ENCODE data around the gene CRIP2.

Gene CRIP2

DNA sequence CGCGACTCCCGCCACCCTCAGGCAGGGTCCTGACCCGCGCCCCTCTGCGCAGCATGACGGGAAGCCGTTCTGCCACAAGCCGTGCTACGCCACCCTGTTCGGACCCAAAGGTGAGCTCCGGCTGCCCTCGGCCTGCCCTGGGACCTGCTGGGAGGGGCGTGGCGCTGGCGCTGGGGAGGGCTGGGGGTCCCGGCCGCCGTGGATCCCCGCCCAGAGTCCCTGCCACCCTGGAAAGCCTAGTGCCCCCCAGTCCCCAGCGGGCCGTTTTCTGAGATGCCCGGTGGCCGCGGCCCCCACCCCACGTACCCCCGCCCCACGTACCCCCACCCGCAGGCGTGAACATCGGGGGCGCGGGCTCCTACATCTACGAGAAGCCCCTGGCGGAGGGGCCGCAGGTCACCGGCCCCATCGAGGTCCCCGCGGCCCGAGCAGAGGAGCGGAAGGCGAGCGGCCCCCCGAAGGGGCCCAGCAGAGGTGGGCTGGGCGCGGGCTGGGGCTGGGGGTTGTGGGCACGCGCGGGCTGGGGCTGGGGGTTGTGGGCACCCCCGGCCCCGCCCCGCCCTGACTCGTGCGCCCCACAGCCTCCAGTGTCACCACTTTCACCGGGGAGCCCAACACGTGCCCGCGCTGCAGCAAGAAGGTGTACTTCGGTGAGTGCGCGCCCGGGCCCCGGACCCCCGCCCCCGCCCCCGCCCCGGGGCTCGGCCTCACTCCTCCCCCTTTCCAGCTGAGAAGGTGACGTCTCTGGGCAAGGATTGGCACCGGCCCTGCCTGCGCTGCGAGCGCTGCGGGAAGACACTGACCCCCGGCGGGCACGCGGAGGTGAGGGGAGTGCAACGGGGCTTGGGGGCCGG lies 4.0 kb downstream of the CRIP2 start:
- H3K9me3 ChIP-seq (ENCODE audit: severe bottlenecking) = no peaks in the 10 kb centered on the region
- no peaks in the 10 kb centered on the region for H3K27me3 ChIP-seq (ENCODE audit: insufficient read depth, low read depth, severe bottlenecking)
- no peaks in the 10 kb centered on the region; the same call in 1 of the 2 replicates for H3K36me3 ChIP-seq
- H3K4me3 ChIP-seq (ENCODE audit: low read depth, low read length) = no peak overlapping the region
- DNase-seq = no peak
- no peak overlapping the region for H3K27ac ChIP-seq
- TF ChIP-seq, protein P1, sequence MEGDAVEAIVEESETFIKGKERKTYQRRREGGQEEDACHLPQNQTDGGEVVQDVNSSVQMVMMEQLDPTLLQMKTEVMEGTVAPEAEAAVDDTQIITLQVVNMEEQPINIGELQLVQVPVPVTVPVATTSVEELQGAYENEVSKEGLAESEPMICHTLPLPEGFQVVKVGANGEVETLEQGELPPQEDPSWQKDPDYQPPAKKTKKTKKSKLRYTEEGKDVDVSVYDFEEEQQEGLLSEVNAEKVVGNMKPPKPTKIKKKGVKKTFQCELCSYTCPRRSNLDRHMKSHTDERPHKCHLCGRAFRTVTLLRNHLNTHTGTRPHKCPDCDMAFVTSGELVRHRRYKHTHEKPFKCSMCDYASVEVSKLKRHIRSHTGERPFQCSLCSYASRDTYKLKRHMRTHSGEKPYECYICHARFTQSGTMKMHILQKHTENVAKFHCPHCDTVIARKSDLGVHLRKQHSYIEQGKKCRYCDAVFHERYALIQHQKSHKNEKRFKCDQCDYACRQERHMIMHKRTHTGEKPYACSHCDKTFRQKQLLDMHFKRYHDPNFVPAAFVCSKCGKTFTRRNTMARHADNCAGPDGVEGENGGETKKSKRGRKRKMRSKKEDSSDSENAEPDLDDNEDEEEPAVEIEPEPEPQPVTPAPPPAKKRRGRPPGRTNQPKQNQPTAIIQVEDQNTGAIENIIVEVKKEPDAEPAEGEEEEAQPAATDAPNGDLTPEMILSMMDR (IDR thresholded peaks at IDR 0.05; ENCODE audit: low read depth, low read length) = no peak

DNA sequence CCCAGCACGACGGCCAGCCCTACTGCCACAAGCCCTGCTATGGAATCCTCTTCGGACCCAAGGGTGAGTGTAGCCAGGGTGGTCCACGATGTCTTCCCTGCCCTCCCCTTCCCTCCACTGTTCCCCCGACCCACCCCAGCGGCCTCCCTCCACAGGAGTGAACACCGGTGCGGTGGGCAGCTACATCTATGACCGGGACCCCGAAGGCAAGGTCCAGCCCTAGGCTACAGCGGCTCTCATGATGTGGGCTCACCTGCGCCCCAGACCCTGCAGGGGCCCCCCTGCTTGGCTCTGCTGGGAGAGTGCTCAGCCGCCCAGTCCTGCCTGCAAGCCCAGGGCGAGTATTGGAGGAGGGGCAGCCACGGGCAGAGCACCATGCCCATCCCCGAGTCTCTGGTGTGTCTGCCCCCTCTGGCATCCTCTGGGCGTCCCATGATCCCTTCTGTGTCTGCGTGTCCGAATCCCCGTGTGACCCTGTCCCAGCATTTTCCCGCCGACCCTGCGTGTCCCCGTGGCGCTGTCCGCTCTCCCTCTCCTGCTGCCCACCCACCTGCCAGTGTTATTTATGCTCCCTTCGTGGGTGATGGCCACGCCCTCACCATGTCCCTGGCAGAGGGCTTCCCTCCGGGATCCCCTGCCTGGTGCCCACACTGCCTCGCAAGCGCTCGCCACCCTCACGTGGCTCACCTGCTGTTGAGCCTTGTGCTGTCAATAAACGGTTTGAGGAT lies 5.0 kb downstream of the CRIP2 start:
- no peak overlapping the region for H3K4me3 ChIP-seq (ENCODE audit: low read depth, low read length)
- no peak for DNase-seq
- TF ChIP-seq, protein P1 (IDR thresholded peaks at IDR 0.05; ENCODE audit: low read depth, low read length) = no peak
- H3K36me3 ChIP-seq = no peaks in the 10 kb centered on the region; the same call in 1 of the 2 replicates
- no peaks in the 10 kb centered on the region for H3K27me3 ChIP-seq (ENCODE audit: insufficient read depth, low read depth, severe bottlenecking)
- no peak overlapping the region for H3K27ac ChIP-seq
- no peaks in the 10 kb centered on the region for H3K9me3 ChIP-seq (ENCODE audit: severe bottlenecking)

DNA sequence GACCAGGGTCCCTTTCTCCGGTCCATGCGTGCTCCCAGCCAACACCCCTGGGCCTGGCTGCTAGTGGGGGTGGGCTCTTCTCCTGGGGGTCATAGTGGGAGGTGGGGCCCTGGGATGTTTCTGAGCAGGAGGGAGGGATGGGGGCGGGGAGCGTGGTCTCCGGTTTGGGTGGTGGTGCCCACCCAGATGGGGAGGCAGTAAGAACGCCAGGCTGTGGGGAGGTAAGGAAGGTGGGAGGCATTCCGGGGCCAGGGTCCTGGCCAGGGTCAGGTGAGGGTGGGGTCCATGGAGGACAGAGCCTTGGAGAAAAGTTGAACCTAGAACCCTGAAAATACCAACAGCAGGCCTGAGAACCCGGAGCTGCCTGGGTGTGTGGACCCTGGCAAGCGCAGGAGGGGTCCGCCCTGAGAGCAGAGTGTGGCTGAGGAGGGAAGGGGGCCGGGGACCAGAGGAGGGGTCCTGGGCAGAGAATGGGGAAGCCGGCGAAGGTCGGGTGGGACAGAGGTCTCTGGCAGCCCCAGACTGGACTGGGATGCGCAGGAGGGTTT lies 5.7 kb downstream of the CRIP2 start:
- no peak overlapping the region for H3K27ac ChIP-seq
- no peak overlapping the region for H3K4me3 ChIP-seq (ENCODE audit: low read depth, low read length)

DNA sequence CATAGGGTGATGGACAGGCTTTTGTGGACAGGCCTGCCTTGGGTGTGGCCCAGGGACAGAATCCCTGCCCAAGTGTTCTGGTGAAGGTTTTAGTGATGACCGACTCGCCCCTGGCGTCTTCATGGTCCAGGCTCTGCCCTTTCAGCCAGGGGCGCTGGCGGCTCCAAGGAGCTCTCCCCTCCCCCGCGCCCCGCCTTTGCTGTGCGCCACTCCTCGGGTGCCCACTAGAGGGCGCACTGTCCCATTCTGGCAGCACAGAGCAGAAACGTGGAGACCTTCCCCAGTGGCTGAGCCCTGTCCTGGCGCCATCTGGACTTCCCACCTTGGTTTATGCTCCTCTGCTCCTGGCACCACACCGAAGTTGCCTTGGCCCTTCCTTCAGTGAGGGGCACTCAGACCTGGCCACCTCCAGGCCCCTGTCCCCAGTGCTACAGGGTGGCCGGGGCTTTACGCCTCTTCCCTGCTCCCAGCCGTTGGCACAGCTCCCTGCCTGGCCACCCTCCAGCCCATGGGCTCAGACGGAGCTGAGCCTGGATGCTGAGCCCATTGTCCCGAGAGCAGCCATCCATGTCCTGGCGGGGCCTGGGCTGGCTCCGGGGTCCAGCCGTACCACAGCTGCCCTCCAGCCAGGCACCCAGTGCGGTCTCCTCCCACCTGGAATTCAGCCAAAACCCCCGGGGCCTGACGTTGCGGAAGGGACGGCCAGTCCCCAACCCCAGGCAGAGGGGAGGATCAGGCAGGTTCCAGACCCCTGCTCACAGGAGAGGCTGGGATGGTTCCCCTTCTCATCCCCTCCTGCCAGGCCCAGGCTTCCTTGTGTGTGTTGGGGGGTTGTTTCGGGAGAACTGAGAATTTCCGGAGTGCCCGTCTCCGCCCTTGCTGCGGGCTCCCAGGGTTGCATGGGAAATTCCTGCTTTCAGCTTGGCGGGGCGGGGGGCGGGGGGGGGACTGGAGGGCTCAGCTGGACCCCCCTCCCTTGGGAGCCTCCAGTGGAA lies 6.5 kb downstream of the CRIP2 start:
- DNase-seq = peak; percentile 92
- Histone ChIP-seq H3K27ac (peak overlapping the region; percentile 88), H3K27me3 (ENCODE audit: insufficient read depth, low read depth, severe bottlenecking) (no peaks in the 10 kb centered on the region), H3K9me3 (ENCODE audit: severe bottlenecking) (no peaks in the 10 kb centered on the region), H3K36me3 (no peaks in the 10 kb centered on the region; the same call in 1 of the 2 replicates), H3K4me3 (ENCODE audit: low read depth, low read length) (no peak overlapping the region)
- TF ChIP-seq, protein P1 (IDR thresholded peaks at IDR 0.05; ENCODE audit: low read depth, low read length) = peak; percentile 98

More for the DNA sequence above, 5.7 kb downstream of the CRIP2 start:
- H3K27me3 ChIP-seq (ENCODE audit: insufficient read depth, low read depth, severe bottlenecking) = no peaks in the 10 kb centered on the region
- TF ChIP-seq, protein P1 (IDR thresholded peaks at IDR 0.05; ENCODE audit: low read depth, low read length) = no peak
- no peak for DNase-seq
- no peaks in the 10 kb centered on the region for H3K9me3 ChIP-seq (ENCODE audit: severe bottlenecking)
- no peaks in the 10 kb centered on the region; the same call in 1 of the 2 replicates for H3K36me3 ChIP-seq

DNA sequence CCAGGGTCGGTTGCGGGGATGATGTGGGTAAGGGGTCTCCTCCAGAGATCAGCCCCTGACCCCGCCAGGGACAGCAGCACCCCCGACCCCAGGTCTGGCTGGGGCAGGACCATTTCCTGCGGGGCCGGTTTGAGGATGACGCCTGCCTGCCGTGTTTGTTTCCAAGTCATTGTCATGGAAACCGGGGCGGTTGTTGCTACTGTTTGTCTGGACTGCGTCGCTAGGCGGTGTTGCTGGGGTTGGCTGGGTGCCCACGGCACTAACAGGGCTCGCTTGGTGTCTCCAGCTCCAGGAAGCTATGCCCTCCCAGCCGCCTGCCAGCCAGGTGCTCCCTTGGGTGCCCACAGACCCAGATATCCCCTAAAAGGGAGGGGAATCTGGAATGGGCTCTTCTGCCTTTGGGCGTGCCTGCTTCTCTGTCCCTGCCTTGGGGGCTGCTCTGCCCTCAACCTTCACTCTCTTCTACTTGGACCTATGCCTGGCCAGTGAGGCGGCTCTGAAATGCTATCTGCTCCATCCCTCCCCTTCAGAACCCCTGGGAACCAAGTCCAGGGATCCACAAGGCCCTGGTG lies 7.4 kb downstream of the CRIP2 start:
- TF ChIP-seq, protein P1 (IDR thresholded peaks at IDR 0.05; ENCODE audit: low read depth, low read length) = no peak
- Histone ChIP-seq H3K36me3 (no peaks in the 10 kb centered on the region; the same call in 1 of the 2 replicates), H3K27ac (no peak overlapping the region), H3K9me3 (ENCODE audit: severe bottlenecking) (no peaks in the 10 kb centered on the region), H3K4me3 (ENCODE audit: low read depth, low read length) (no peak overlapping the region), H3K27me3 (ENCODE audit: insufficient read depth, low read depth, severe bottlenecking) (no peaks in the 10 kb centered on the region)
- DNase-seq = no peak

All from WERI-Rb-1 (cell line).